Fibroblast of lung (primary cell): ENCODE data around the gene COL4A6. TPM values are rescaled to one million over a fixed set of nuclear protein-coding genes. Genes with fewer than 3 reads are reported as not detected.

Experiments used
- DNase-seq, 2 donors: peaks; one replicate each; pipeline versions ENCODE4 v3.0.0 to v3.0.0-alpha.2; 2010; ENCODE audit warnings: low read depth in 2 of 2
- H2AFZ ChIP-seq: 2 replicates; pipeline ENCODE4 v1.5.1; 2012; ENCODE audit warnings: low read length, control low read depth, inconsistent platforms
- H3K27ac ChIP-seq: 2 replicates; pipeline ENCODE4 v1.5.1; 2011; ENCODE audit warnings: low read length, control low read depth; ENCODE audit not compliant: insufficient read depth
- H3K27me3 ChIP-seq: 2 replicates; pipeline ENCODE4 v1.5.1; 2011; ENCODE audit warnings: mild to moderate bottlenecking, low read length; ENCODE audit not compliant: control insufficient read depth, insufficient read depth
- H3K36me3 ChIP-seq: 2 replicates; pipeline ENCODE4 v1.5.1; 2011; ENCODE audit warnings: low read length; ENCODE audit not compliant: control insufficient read depth, insufficient read depth
- H3K4me1 ChIP-seq: 2 replicates; pipeline ENCODE4 v1.5.1; 2011; ENCODE audit warnings: low read length; ENCODE audit not compliant: control insufficient read depth, insufficient read depth; ENCODE audit errors: extremely low read depth
- H3K4me2 ChIP-seq: 2 replicates; pipeline ENCODE4 v1.5.1; 2011; ENCODE audit warnings: low read length, control low read depth; ENCODE audit not compliant: insufficient read depth; ENCODE audit errors: extremely low read depth
- H3K4me3 ChIP-seq, 4 experiments: fragments of 200-600 bp in 1 of 4; sonication (generic) in 1 of 4; replicated peaks in 1 of 4; 2 replicates each; pipeline ENCODE4 v1.5.1; 2011 to 2016; ENCODE audit warnings: low read length in 4 of 4, low read depth in 3 of 4, mild to moderate bottlenecking in 3 of 4, control low read depth in 2 of 4, inconsistent platforms in 1 of 4, mixed read lengths in 1 of 4; ENCODE audit not compliant: insufficient read depth in 1 of 4; ENCODE audit errors: control extremely low read depth in 1 of 4
- H3K79me2 ChIP-seq: 2 replicates; pipeline ENCODE4 v1.5.1; 2012; ENCODE audit warnings: mild to moderate bottlenecking, low read length, inconsistent platforms; ENCODE audit not compliant: control insufficient read depth, insufficient read depth
- H3K9ac ChIP-seq: 2 replicates; pipeline ENCODE4 v1.5.1; 2011; ENCODE audit warnings: mild to moderate bottlenecking, low read length, control low read depth; ENCODE audit not compliant: insufficient read depth
- H3K9me3 ChIP-seq: 2 replicates; pipeline ENCODE4 v1.5.1; 2012; ENCODE audit warnings: low read depth, low read length; ENCODE audit not compliant: control insufficient read depth, insufficient read depth
- H4K20me1 ChIP-seq: 2 replicates; pipeline ENCODE4 v1.5.1; 2011; ENCODE audit warnings: low read length; ENCODE audit not compliant: control insufficient read depth, insufficient read depth; ENCODE audit errors: extremely low read depth
- CTCF ChIP-seq, 2 donors: IDR thresholded peaks in 1 of 2; conservative IDR thresholded peaks in 1 of 2; 1 replicate in 1 of 2; 2 replicates in 1 of 2; pipeline ENCODE4 v1.5.1; 2011 to 2012; ENCODE audit warnings: low read length in 2 of 2, control low read depth in 1 of 2, inconsistent platforms in 1 of 2, low read depth in 1 of 2, mild to moderate bottlenecking in 1 of 2
- EZH2 ChIP-seq: IDR thresholded peaks from 2 replicates; pipeline ENCODE4 v1.5.1; 2012; ENCODE audit warnings: low read length, control low read depth, mild to moderate bottlenecking; ENCODE audit errors: missing control alignments
- polyA plus RNA-seq, 2 donors: library from polyadenylated mRNA; depleted of rRNA in 1 of 2; stranded (reverse) in 1 of 2; unstranded in 1 of 2; fragments of >200 nt; gene quantifications; 2 replicates each; pipeline ENCODE4 v1.2.1, GENCODE V29; 2011 to 2012; ENCODE audit warnings: missing spikeins in 1 of 2
- total RNA-seq: library from RNA; depleted of rRNA; stranded (reverse); fragments of >200 nt; gene quantifications from 2 replicates; pipeline ENCODE4 v1.2.1, GENCODE V29; 2014

Gene COL4A6
- total and polyA plus RNA-seq, 2 donors (not counting 1 experiment from before 2014, with no cell fraction given): 0.15 to 3.5 TPM

- Histone ChIP-seq H3K9me3 (no peaks in the 10 kb centered on the region), H3K36me3 (no peaks in the 10 kb centered on the region), H3K27me3 (peaks cover 2% of the 10 kb centered on the region), H3K27ac (no peak overlapping the region), H3K4me3 (no peak overlapping the region), H4K20me1 (no peaks in the 10 kb centered on the region), H3K79me2 (no peaks in the 10 kb centered on the region), H3K4me1 (no peaks in the 10 kb centered on the region), H3K9ac (no peak overlapping the region), H3K4me2 (no peak overlapping the region), H2AFZ (no peak overlapping the region)
- TF ChIP-seq EZH2 (no peak), CTCF (conservative IDR thresholded peaks at IDR 0.05 in 1 of 2, IDR thresholded peaks at IDR 0.05 in 1 of 2; ENCODE audit: low read depth in 1 of 2, low read length in 2 of 2) (no peak)
- DNase-seq: peak; percentile 37 to 92
Measured at GRCh38 chrX:108261549-108262203, 176.5 kb downstream of the COL4A6 start.

GRCh38 chrX:108257556-108257955 is 180.7 kb downstream of the COL4A6 start:
- Histone ChIP-seq H4K20me1 (no peaks in the 10 kb centered on the region), H3K79me2 (no peaks in the 10 kb centered on the region), H3K4me1 (no peaks in the 10 kb centered on the region), H3K27me3 (peaks cover 2% of the 10 kb centered on the region), H3K4me2 (no peak overlapping the region), H3K4me3 (no peak overlapping the region), H3K36me3 (no peaks in the 10 kb centered on the region), H3K9ac (no peak overlapping the region), H3K27ac (no peak overlapping the region), H2AFZ (no peak overlapping the region), H3K9me3 (no peaks in the 10 kb centered on the region)
- no peak for TF ChIP-seq CTCF (conservative IDR thresholded peaks at IDR 0.05 in 1 of 2, IDR thresholded peaks at IDR 0.05 in 1 of 2; ENCODE audit: low read depth in 1 of 2, low read length in 2 of 2)
- no peak for TF ChIP-seq EZH2
- no peak for DNase-seq

GRCh38 chrX:108254636-108255035 is 183.6 kb downstream of the COL4A6 start:
- Histone ChIP-seq H3K79me2 (no peaks in the 10 kb centered on the region), H3K4me3 (no peak overlapping the region), H3K36me3 (no peaks in the 10 kb centered on the region), H3K27ac (no peak overlapping the region), H3K4me1 (no peaks in the 10 kb centered on the region), H3K9ac (no peak overlapping the region), H3K4me2 (no peak overlapping the region), H3K9me3 (no peaks in the 10 kb centered on the region), H3K27me3 (peaks cover 2% of the 10 kb centered on the region), H4K20me1 (no peaks in the 10 kb centered on the region), H2AFZ (no peak overlapping the region)
- no peak for DNase-seq
- no peak for TF ChIP-seq CTCF (conservative IDR thresholded peaks at IDR 0.05 in 1 of 2, IDR thresholded peaks at IDR 0.05 in 1 of 2; ENCODE audit: low read depth in 1 of 2, low read length in 2 of 2)
